Mucosa of rectum (tissue), 2 donors: ENCODE results near the gene RUNX2.
A peak's percentile ranks its signal among the peaks of the same experiment; 100 is the strongest.

Experiments used
- H3K27ac ChIP-seq, 2 donors: one replicate each; pipeline ENCODE4 v1.7.0; 2013; ENCODE audit warnings: inconsistent platforms in 2 of 2, low read depth in 2 of 2, low read length in 2 of 2
- H3K27me3 ChIP-seq, 2 donors: one replicate each; pipeline ENCODE4 v1.7.0; 2013; ENCODE audit warnings: low read length in 2 of 2; ENCODE audit not compliant: control insufficient read depth in 2 of 2, insufficient read depth in 2 of 2
- H3K36me3 ChIP-seq, 2 donors: one replicate each; pipeline ENCODE4 v1.7.0; 2013; ENCODE audit warnings: low read length in 2 of 2; ENCODE audit not compliant: control insufficient read depth in 2 of 2, insufficient read depth in 2 of 2
- H3K4me1 ChIP-seq, 2 donors: one replicate each; pipeline ENCODE4 v1.7.0; 2013; ENCODE audit warnings: low read length in 2 of 2, mild to moderate bottlenecking in 1 of 2; ENCODE audit not compliant: control insufficient read depth in 2 of 2, insufficient read depth in 2 of 2
- H3K4me3 ChIP-seq, 2 donors: one replicate each; pipeline ENCODE4 v1.7.0; 2013; ENCODE audit warnings: low read length in 2 of 2
- H3K9ac ChIP-seq, 2 donors: one replicate each; pipeline ENCODE4 v1.7.0; 2013; ENCODE audit warnings: low read length in 2 of 2, low read depth in 1 of 2, mild to moderate bottlenecking in 1 of 2
- H3K9me3 ChIP-seq, 2 donors: one replicate each; pipeline ENCODE4 v1.7.0; 2013; ENCODE audit warnings: low read length in 2 of 2; ENCODE audit not compliant: control insufficient read depth in 2 of 2
- donor health status: healthy.
- donor health status: Normal muscosa, but diverticular disease.

RUNX2 gene

GRCh38 chr6:45522486-45522885, 194.4 kb downstream of the RUNX2 start:
- Histone ChIP-seq H3K4me1 (peaks cover 0 to 5% of the 10 kb centered on the region in 2 donors), H3K9me3 (no peaks in the 10 kb centered on the region), H3K27ac (no peak overlapping the region), H3K4me3 (no peak overlapping the region), H3K9ac (no peak overlapping the region), H3K27me3 (no peaks in the 10 kb centered on the region), H3K36me3 (no peaks in the 10 kb centered on the region)

- Histone ChIP-seq H3K4me3 (no peak overlapping the region), H3K27ac (no peak overlapping the region), H3K9ac (no peak overlapping the region), H3K36me3 (no peaks in the 10 kb centered on the region), H3K9me3 (no peaks in the 10 kb centered on the region), H3K4me1 (peaks cover 0 to under 1% of the 10 kb centered on the region in 2 donors), H3K27me3 (no peaks in the 10 kb centered on the region)
Measured at GRCh38 chr6:45527210-45527609, 199.1 kb downstream of the RUNX2 start.

DNA sequence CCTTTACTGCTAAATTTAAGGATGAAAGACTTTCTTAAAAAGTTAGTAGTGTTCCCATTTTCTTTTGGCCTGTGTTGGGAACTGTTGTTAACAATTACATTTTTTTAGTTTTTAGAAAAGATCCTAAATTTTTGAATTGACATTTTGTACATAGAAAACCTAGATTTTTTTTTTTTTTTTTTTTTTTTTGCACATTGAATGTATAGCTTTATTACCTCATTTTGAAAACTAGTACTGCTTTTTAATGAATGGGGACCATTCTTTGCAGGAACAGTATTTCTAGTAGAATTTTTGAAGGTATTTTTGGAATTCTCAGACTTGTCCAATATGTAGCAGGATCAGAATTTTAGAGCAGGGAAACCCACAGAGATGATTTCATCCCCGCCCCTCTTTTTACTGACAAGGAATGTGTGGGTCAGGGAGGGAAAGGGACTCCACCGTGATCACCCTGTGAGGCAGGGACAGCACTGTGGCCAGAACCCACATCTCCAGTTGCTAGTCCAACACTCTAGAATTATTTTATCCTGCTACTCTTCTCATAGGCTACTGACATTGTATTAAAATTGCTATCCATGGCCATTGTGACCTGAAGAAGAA, 204.0 kb downstream of the RUNX2 start:
- no peaks in the 10 kb centered on the region for H3K36me3 ChIP-seq
- H3K9ac ChIP-seq = no peak overlapping the region
- H3K4me1 ChIP-seq = peaks cover 0 to 13% of the 10 kb centered on the region in 2 donors
- H3K9me3 ChIP-seq = no peaks in the 10 kb centered on the region
- no peak overlapping the region for H3K4me3 ChIP-seq
- peak overlapping the region in 1 of 2 donors; percentile 22 for H3K27ac ChIP-seq
- no peaks in the 10 kb centered on the region for H3K27me3 ChIP-seq

- peak overlapping the region in 1 of 2 donors; percentile 53 for H3K4me3 ChIP-seq
- H3K9me3 ChIP-seq = no peaks in the 10 kb centered on the region
- H3K9ac ChIP-seq = no peak overlapping the region
- H3K27me3 ChIP-seq = no peaks in the 10 kb centered on the region
- no peaks in the 10 kb centered on the region for H3K36me3 ChIP-seq
- peak overlapping the region in 1 of 2 donors; percentile 22 for H3K27ac ChIP-seq
- H3K4me1 ChIP-seq = peaks cover 0 to 13% of the 10 kb centered on the region in 2 donors
Measured at GRCh38 chr6:45532721-45533210, 204.6 kb downstream of the RUNX2 start.

DNA sequence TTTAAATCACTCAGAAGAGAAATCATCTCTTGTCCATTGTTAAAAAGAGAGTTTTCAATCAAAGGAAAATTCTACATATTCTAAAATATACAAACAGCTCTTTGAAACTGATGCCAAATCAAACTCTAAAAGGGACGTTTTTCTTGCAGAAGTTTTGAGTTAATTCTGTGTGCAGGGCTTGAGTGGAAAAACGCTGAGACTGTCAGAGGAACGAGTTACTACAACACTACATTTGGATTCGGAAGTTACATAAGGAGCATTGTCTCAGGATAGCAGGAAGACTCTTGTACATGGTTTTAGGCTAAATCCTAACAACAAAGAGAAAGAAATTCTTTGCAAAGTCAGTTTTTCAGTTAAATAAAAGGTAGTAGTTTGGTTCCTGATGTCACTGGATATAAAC, 205.3 kb downstream of the RUNX2 start:
- H3K9me3 ChIP-seq = no peaks in the 10 kb centered on the region
- H3K4me3 ChIP-seq = peak overlapping the region in 1 of 2 donors; percentile 53
- no peak overlapping the region for H3K9ac ChIP-seq
- no peaks in the 10 kb centered on the region for H3K36me3 ChIP-seq
- H3K4me1 ChIP-seq = peaks cover 0 to 13% of the 10 kb centered on the region in 2 donors
- no peak overlapping the region for H3K27ac ChIP-seq
- no peaks in the 10 kb centered on the region for H3K27me3 ChIP-seq

DNA sequence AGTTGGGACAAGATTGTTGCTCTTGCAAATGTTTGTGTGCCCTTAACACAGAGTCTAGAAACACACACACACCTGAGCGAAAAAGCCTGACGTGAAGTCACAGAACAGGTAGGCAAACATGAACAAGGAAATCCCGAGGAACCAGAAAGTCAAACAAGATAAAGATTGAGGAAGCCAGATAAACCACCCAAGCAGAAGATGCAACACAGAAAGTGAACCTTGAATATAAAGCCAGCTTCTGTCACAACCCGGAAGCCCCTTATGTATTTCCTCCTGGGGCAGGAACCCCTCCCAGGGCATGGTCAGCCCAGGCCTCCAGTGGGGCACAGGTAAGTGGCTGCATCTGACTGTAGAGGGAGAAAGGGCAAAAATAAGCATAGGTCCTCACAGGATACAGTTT, 207.8 kb downstream of the RUNX2 start:
- Histone ChIP-seq H3K27ac (peak overlapping the region; percentile 49 to 52), H3K36me3 (no peaks in the 10 kb centered on the region), H3K9me3 (no peaks in the 10 kb centered on the region), H3K4me1 (peaks cover 2 to 16% of the 10 kb centered on the region in 2 donors), H3K4me3 (peak overlapping the region in 1 of 2 donors; percentile 7), H3K27me3 (no peaks in the 10 kb centered on the region), H3K9ac (no peak overlapping the region)

DNA sequence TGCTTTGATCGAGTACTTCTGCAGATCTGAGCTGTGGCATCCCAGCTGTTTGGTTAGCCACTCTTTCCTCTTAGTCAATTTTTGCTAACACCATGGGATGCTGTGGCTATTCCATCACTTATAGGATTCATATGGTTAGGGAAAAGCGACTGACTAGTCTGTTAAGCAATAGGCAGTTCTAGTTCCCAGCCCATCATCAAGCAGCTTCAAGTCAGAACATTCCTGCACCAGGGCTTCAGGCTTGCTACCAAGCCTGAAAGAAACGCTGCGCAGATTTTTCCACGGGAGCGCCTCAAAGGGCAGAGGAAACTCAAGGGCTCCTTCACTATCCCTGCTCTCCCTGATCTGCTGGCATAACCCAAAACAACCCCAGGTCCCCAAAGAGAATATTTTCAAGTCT, 209.4 kb downstream of the RUNX2 start:
- H3K9ac ChIP-seq = no peak overlapping the region
- H3K36me3 ChIP-seq = no peaks in the 10 kb centered on the region

GRCh38 chr6:45538641-45539547, 210.8 kb downstream of the RUNX2 start:
- Histone ChIP-seq H3K36me3 (no peaks in the 10 kb centered on the region), H3K9me3 (no peaks in the 10 kb centered on the region), H3K4me1 (peaks cover 2 to 10% of the 10 kb centered on the region in 2 donors), H3K4me3 (no peak overlapping the region), H3K27ac (peak overlapping the region in 1 of 2 donors; percentile 2), H3K27me3 (no peaks in the 10 kb centered on the region), H3K9ac (no peak overlapping the region)

More for the DNA sequence above, 209.4 kb downstream of the RUNX2 start:
- H3K4me3 ChIP-seq = no peak overlapping the region
- no peaks in the 10 kb centered on the region for H3K27me3 ChIP-seq
- H3K27ac ChIP-seq = no peak overlapping the region
- H3K4me1 ChIP-seq = peaks cover 2 to 12% of the 10 kb centered on the region in 2 donors
- no peaks in the 10 kb centered on the region for H3K9me3 ChIP-seq

DNA sequence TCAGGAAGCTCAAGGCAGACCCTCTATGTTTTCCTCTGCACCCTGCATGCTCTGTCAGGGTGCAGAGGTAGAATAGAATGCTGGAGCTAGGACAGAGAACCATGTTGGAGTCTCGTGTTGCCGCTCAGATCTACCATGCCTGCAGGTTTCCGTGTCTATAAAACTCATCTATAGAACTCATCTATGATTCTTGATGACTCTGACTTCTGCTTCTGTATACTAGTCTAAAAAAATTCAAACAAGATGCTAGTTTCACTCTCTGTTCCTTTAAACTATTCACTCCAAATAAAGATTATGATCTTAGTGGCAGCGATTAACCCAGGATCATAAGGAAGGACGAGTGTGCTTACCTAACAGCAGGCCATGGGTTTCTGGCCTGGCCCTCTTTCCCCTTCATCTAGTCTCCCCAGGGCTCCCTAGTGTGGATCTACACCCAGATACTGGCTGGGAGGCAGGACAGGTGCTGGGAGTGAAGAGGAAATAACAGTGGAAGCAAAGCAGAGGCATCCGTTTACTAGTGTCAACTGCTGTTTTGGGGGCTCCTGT, 212.3 kb downstream of the RUNX2 start:
- peaks cover 2 to 10% of the 10 kb centered on the region in 2 donors for H3K4me1 ChIP-seq
- no peak overlapping the region for H3K27ac ChIP-seq
- H3K9me3 ChIP-seq = no peaks in the 10 kb centered on the region
- no peaks in the 10 kb centered on the region for H3K36me3 ChIP-seq
- H3K9ac ChIP-seq = no peak overlapping the region
- H3K27me3 ChIP-seq = no peaks in the 10 kb centered on the region
- H3K4me3 ChIP-seq = no peak overlapping the region

DNA sequence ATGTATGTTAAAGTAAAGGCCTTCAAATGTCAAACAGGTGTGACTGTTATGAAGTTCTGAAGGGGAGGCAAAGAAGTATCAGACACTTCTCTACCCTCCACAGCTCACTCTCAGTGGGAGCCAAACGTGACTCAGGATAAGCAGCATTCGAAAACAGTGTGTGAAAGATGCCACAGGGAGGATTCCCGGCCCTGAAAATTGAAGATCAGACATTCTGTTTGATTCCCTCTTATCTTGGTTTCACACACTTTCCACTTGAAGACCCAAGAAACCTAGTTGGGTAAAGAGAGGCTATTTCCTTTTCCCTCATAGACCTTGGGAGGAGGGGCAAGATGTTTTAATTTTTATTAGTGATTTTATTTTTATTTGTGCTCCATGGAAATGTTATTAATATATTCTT, 213.8 kb downstream of the RUNX2 start:
- no peaks in the 10 kb centered on the region for H3K27me3 ChIP-seq
- no peak overlapping the region for H3K4me3 ChIP-seq
- no peak overlapping the region for H3K9ac ChIP-seq
- peaks cover 2 to 3% of the 10 kb centered on the region in 2 donors for H3K4me1 ChIP-seq
- H3K36me3 ChIP-seq = no peaks in the 10 kb centered on the region
- no peaks in the 10 kb centered on the region for H3K9me3 ChIP-seq
- H3K27ac ChIP-seq = no peak overlapping the region
